ENCODE results near the gene ATF7IP. TPM values are rescaled to one million over a fixed set of nuclear protein-coding genes. Genes with fewer than 3 reads are reported as not detected.
A peak's percentile ranks its signal among the peaks of the same experiment; 100 is the strongest.

ATF7IP gene
- total RNA-seq, 1 donor from 2014 or later, result 66.4 TPM

DNA sequence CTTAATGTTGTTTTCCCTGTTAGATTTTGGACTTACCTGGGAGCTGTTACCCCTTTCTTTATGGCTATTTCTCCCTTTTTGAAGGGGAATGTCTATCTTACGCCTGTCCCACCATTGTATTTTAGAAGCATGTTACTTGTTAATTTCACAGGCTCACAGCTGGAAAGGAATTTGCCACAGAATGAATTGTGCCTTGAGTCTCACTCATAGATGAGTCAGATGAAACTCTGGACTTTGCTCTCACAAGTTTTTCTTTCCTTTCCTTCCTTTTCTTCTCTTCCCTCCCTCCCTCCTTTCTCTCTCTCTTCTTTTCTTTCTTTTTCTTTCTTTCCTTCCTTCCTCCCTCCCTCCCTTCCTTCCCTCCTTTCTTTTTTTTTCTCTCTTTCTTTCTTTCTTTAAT, 9.3 kb upstream of the ATF7IP start:
- peaks cover 25% of the 10 kb centered on the region for H3K9me3 Mint-ChIP-seq
- no peaks in the 10 kb centered on the region for H3K27me3 Mint-ChIP-seq (ENCODE audit: insufficient read depth)
- intact Hi-C loops (cut with micrococcal nuclease), result no loop called here
- no peak overlapping the region for H3K27ac Mint-ChIP-seq
- H3K4me3 Mint-ChIP-seq, result no peak overlapping the region
- H3K36me3 Mint-ChIP-seq (ENCODE audit: low read depth), result no peaks in the 10 kb centered on the region
- no peaks in the 10 kb centered on the region for H3K4me1 Mint-ChIP-seq (ENCODE audit: low read depth)
- DNase-seq (ENCODE audit: low spot score), result no peak

GRCh38 chr12:14357486-14357885, 8.0 kb upstream of the ATF7IP start:
- H3K27me3 Mint-ChIP-seq (ENCODE audit: insufficient read depth), result no peaks in the 10 kb centered on the region
- intact Hi-C loops (cut with micrococcal nuclease), result no loop called here
- H3K4me1 Mint-ChIP-seq (ENCODE audit: low read depth), result peaks cover 4% of the 10 kb centered on the region
- H3K36me3 Mint-ChIP-seq (ENCODE audit: low read depth), result no peaks in the 10 kb centered on the region
- H3K4me3 Mint-ChIP-seq, result no peak overlapping the region
- no peak overlapping the region for H3K27ac Mint-ChIP-seq
- H3K9me3 Mint-ChIP-seq, result peaks cover 18% of the 10 kb centered on the region
- DNase-seq (ENCODE audit: low spot score), result no peak

- H3K36me3 Mint-ChIP-seq (ENCODE audit: low read depth), result peaks cover 6% of the 10 kb centered on the region
- peaks cover 33% of the 10 kb centered on the region for H3K4me1 Mint-ChIP-seq (ENCODE audit: low read depth)
- DNase-seq (ENCODE audit: low spot score), result no peak
- intact Hi-C loops (cut with micrococcal nuclease), result no loop called here
- no peaks in the 10 kb centered on the region for H3K27me3 Mint-ChIP-seq (ENCODE audit: insufficient read depth)
- H3K9me3 Mint-ChIP-seq, result no peaks in the 10 kb centered on the region
- no peak overlapping the region for H3K4me3 Mint-ChIP-seq
- no peak overlapping the region for H3K27ac Mint-ChIP-seq
Measured at GRCh38 chr12:14362352-14362751, 3.1 kb upstream of the ATF7IP start.

- peak overlapping the region; percentile 85 for H3K4me3 Mint-ChIP-seq
- intact Hi-C loops (cut with micrococcal nuclease), result loop anchor here (1.0 to 5.0 kb wide), 11 partner anchors 52 to 1208 kb away; a partner anchor contains a TSS
- H3K36me3 Mint-ChIP-seq (ENCODE audit: low read depth), result peaks cover 6% of the 10 kb centered on the region
- no peak for DNase-seq (ENCODE audit: low spot score)
- no peaks in the 10 kb centered on the region for H3K9me3 Mint-ChIP-seq
- peak overlapping the region; percentile 98 for H3K27ac Mint-ChIP-seq
- no peaks in the 10 kb centered on the region for H3K27me3 Mint-ChIP-seq (ENCODE audit: insufficient read depth)
- H3K4me1 Mint-ChIP-seq (ENCODE audit: low read depth), result peaks cover 37% of the 10 kb centered on the region
Measured at GRCh38 chr12:14364583-14365271, 755 bp upstream of the ATF7IP start.

DNA sequence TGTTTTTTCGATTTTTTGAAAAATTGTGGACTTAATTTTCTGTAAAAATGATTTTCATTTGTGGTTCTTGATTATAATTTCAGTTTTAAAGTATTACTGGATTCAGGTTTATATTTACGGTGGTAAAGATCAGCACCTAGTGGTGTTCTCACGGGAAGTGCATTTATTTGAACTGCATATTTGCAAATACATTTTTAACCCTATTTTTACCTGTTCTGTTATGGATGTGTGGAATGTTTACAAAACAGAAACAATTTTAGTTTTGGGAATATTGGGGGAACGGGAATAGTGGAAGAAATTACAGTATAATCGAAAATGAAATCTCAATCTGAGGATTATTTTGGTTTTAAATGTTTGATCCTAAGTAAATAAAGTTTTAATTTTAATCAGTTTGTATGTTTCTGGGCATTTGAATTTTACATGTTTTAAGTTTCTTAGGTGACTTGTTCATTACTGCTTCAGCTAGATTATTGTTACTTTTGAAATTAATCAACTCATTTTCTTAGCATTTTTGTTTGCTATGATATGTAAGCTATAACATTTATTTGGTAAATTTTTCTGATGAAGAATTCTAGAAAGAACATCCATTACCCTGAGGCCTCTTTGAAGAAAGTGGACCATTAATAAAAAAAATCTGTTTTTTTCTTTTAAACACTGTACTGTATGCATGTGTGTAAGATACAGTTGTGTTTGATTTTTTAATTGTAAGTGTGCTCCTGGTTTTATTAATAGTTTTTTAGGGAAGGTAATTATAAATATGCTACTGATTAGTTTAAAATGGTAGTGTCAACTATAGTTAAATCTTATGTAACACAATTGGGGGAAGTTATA, 942 bp downstream of the ATF7IP start:
- Mint-ChIP-seq H3K9me3 (no peaks in the 10 kb centered on the region), H3K4me3 (peak overlapping the region; percentile 85), H3K27ac (peak overlapping the region; percentile 98), H3K4me1 (ENCODE audit: low read depth) (peaks cover 51% of the 10 kb centered on the region), H3K27me3 (ENCODE audit: insufficient read depth) (no peaks in the 10 kb centered on the region), H3K36me3 (ENCODE audit: low read depth) (peaks cover 14% of the 10 kb centered on the region)
- intact Hi-C loops (cut with micrococcal nuclease), result loop anchor here (1.0 to 5.0 kb wide), 6 partner anchors 19 to 1206 kb away; no protein-coding TSS in a partner anchor
- DNase-seq (ENCODE audit: low spot score), result no peak

- Mint-ChIP-seq H3K4me3 (peak overlapping the region; percentile 85), H3K4me1 (ENCODE audit: low read depth) (peaks cover 57% of the 10 kb centered on the region), H3K27ac (peak overlapping the region; percentile 98), H3K27me3 (ENCODE audit: insufficient read depth) (no peaks in the 10 kb centered on the region), H3K9me3 (no peaks in the 10 kb centered on the region), H3K36me3 (ENCODE audit: low read depth) (peaks cover 14% of the 10 kb centered on the region)
- DNase-seq (ENCODE audit: low spot score), result no peak
- intact Hi-C loops (cut with micrococcal nuclease), result loop anchor here (1.0 to 5.0 kb wide), 6 partner anchors 18 to 1205 kb away; no protein-coding TSS in a partner anchor
Measured at GRCh38 chr12:14367040-14367661, 1.7 kb downstream of the ATF7IP start.

DNA sequence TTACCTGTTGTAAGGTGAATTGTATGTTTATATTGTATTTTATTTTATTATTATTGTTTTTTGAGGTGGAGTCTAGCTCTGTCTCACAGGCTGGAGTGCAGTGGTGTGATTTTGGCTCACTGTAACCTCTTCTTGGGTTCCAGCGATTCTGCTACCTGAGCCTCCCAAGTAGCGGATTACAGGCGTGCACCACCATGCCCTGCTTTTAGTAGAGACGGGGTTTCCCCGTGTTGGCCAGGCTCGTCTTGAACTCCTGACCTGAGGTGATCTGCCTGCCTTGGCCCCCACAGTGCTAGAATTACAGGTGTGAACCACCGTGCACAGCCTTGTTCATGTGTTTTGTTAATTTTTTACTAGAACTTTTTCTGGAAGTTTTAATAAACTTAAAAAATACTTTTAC, 3.8 kb downstream of the ATF7IP start:
- intact Hi-C loops (cut with micrococcal nuclease), result loop anchor here (5.0 kb wide), 4 partner anchors 92 to 1203 kb away; no protein-coding TSS in a partner anchor
- peaks cover 4% of the 10 kb centered on the region for H3K9me3 Mint-ChIP-seq
- peaks cover 23% of the 10 kb centered on the region for H3K36me3 Mint-ChIP-seq (ENCODE audit: low read depth)
- H3K4me3 Mint-ChIP-seq, result no peak overlapping the region
- no peaks in the 10 kb centered on the region for H3K27me3 Mint-ChIP-seq (ENCODE audit: insufficient read depth)
- no peak for DNase-seq (ENCODE audit: low spot score)
- no peak overlapping the region for H3K27ac Mint-ChIP-seq
- H3K4me1 Mint-ChIP-seq (ENCODE audit: low read depth), result peaks cover 69% of the 10 kb centered on the region

GRCh38 chr12:14373217-14373616, 7.7 kb downstream of the ATF7IP start:
- H3K4me1 Mint-ChIP-seq (ENCODE audit: low read depth), result peaks cover 51% of the 10 kb centered on the region
- H3K36me3 Mint-ChIP-seq (ENCODE audit: low read depth), result peaks cover 30% of the 10 kb centered on the region
- intact Hi-C loops (cut with micrococcal nuclease), result no loop called here

GRCh38 chr12:14379508-14379907, 14.0 kb downstream of the ATF7IP start:
- Mint-ChIP-seq H3K4me1 (ENCODE audit: low read depth) (peaks cover 33% of the 10 kb centered on the region), H3K4me3 (no peak overlapping the region), H3K27ac (no peak overlapping the region), H3K9me3 (peaks cover 35% of the 10 kb centered on the region), H3K27me3 (ENCODE audit: insufficient read depth) (no peaks in the 10 kb centered on the region), H3K36me3 (ENCODE audit: low read depth) (peaks cover 51% of the 10 kb centered on the region)
- intact Hi-C loops (cut with micrococcal nuclease), result no loop called here
- DNase-seq (ENCODE audit: low spot score), result no peak

More at GRCh38 chr12:14373217-14373616, 7.7 kb downstream of the ATF7IP start:
- Mint-ChIP-seq H3K27ac (peak overlapping the region; percentile 61), H3K4me3 (peak overlapping the region; percentile 28), H3K27me3 (ENCODE audit: insufficient read depth) (no peaks in the 10 kb centered on the region), H3K9me3 (peaks cover 13% of the 10 kb centered on the region)
- no peak for DNase-seq (ENCODE audit: low spot score)

GRCh38 chr12:14384783-14385638, 19.5 kb downstream of the ATF7IP start:
- Mint-ChIP-seq H3K9me3 (peaks cover 8% of the 10 kb centered on the region), H3K4me1 (ENCODE audit: low read depth) (peaks cover 58% of the 10 kb centered on the region), H3K27me3 (ENCODE audit: insufficient read depth) (no peaks in the 10 kb centered on the region), H3K36me3 (ENCODE audit: low read depth) (peaks cover 37% of the 10 kb centered on the region), H3K27ac (peak overlapping the region; percentile 97), H3K4me3 (peak overlapping the region; percentile 86)
- intact Hi-C loops (cut with micrococcal nuclease), result loop anchor here (1.0 to 5.0 kb wide), 6 partner anchors 9 to 1668 kb away; partner anchors contain the start of gene CDKN1B
- DNase-seq (ENCODE audit: low spot score), result peak; percentile 73

GRCh38 chr12:14387219-14387871, 21.9 kb downstream of the ATF7IP start:
- Mint-ChIP-seq H3K27me3 (ENCODE audit: insufficient read depth) (no peaks in the 10 kb centered on the region), H3K4me1 (ENCODE audit: low read depth) (peaks cover 79% of the 10 kb centered on the region), H3K4me3 (peak overlapping the region; percentile 89), H3K27ac (peak overlapping the region; percentile 64), H3K9me3 (no peaks in the 10 kb centered on the region), H3K36me3 (ENCODE audit: low read depth) (peaks cover 38% of the 10 kb centered on the region)
- intact Hi-C loops (cut with micrococcal nuclease), result loop anchor here (5.0 kb wide), 2 partner anchors 565 to 1670 kb away; partner anchors contain the start of gene CDKN1B
- DNase-seq (ENCODE audit: low spot score), result no peak

Measured in activated T-helper 1 cell treated with anti-CD3 and anti-CD28 coated beads, Interleukin-12 subunit alpha, Interleukin-12 subunit beta, Interleukin-2, Interleukin-4 antibody, amounts not matched to agents 30 ng/mL and 10 ng/mL and 1 ng/mL, durations not matched to agents 14 hours and 24 hours and 36 hours (primary cell).